Gastrocnemius medialis (tissue), 4 donors: ENCODE measurements around the gene SPPL2A. TPM values are rescaled to one million over a fixed set of nuclear protein-coding genes. Genes with fewer than 3 reads are reported as not detected.

Experiments
- ATAC-seq, 2 donors: fragments of 150-250 bp; one replicate each; pipeline ENCODE4 v1.9.1; 2016
- DNase-seq, 2 donors: peaks; one replicate each; pipeline ENCODE4 v3.0.0-alpha.2; 2019
- H3K27ac ChIP-seq, 4 donors: fragments of 200-600 bp; sonication (generic); 1 replicate in 1 of 4; 2 replicates in 3 of 4; pipeline ENCODE4 v1.5.1; 2016 to 2018; ENCODE audit warnings: mild to moderate bottlenecking in 2 of 4, moderate library complexity in 1 of 4
- H3K27me3 ChIP-seq, 3 donors: fragments of 200-600 bp; sonication (generic) in 2 of 3; 1 replicate in 1 of 3; 2 replicates in 2 of 3; pipeline versions ENCODE4 v1.5.1 to v1.6.0; 2016 to 2019; ENCODE audit warnings: mild to moderate bottlenecking in 1 of 3, moderate library complexity in 1 of 3
- H3K36me3 ChIP-seq, 2 donors: fragments of 200-600 bp; sonication (generic) in 1 of 2; one replicate each; pipeline ENCODE4 v1.5.1; 2017 to 2018
- H3K4me1 ChIP-seq, 2 donors: fragments of 200-600 bp; sonication (generic) in 1 of 2; one replicate each; pipeline ENCODE4 v1.5.1; 2016 to 2017; ENCODE audit warnings: mild to moderate bottlenecking in 2 of 2
- H3K4me3 ChIP-seq, 4 donors: fragments of 200-600 bp; sonication (generic) in 3 of 4; 1 replicate in 1 of 4; 2 replicates in 3 of 4; pipeline ENCODE4 v1.5.1; 2016 to 2019; ENCODE audit warnings: mild to moderate bottlenecking in 2 of 4
- H3K9me3 ChIP-seq, 3 donors: fragments of 200-600 bp; sonication (generic) in 2 of 3; 1 replicate in 1 of 3; 2 replicates in 2 of 3; pipeline ENCODE4 v1.5.1; 2016 to 2019
- POLR2A ChIP-seq, 2 donors: fragments of 450-650 bp; IDR thresholded peaks; one replicate each; pipeline ENCODE4 v1.6.1; 2017; ENCODE audit warnings: antibody characterized with exemption in 2 of 2, mild to moderate bottlenecking in 2 of 2, moderate library complexity in 2 of 2
- in situ Hi-C, 4 donors: fragments of 200-750 bp; cut with MboI; loops; one replicate each; pipeline versions ENCODE4 v1.15.0 to v1.8.0; 2017; ENCODE audit warnings: low sequenced_read_pairs in 4 of 4
- intact Hi-C: fragments of 100-400 bp; cut with DNase I; formaldehyde crosslinking; loops from one replicate; pipeline ENCODE4 v1.15.1; 2023; ENCODE audit warnings: low total_unique reads
- total RNA-seq, 4 donors: library from RNA; depleted of rRNA; stranded (reverse); fragments of >200 nt; gene quantifications; one replicate each; pipeline versions ENCODE4 v1.1.0 to v1.2.3, GENCODE V29; 2016
- TF ChIP-seq, protein P1 (sequence below), 5 experiments: fragments of 450-650 bp in 3 of 5; fragments of 200-600 bp in 2 of 5; sonication (generic) in 2 of 5; IDR thresholded peaks in 4 of 5; conservative IDR thresholded peaks in 1 of 5; 1 replicate in 4 of 5; 2 replicates in 1 of 5; pipeline ENCODE4 v1.5.1; 2016 to 2019; ENCODE audit warnings: antibody characterized with exemption in 5 of 5, mild to moderate bottlenecking in 3 of 5, moderate library complexity in 3 of 5

The SPPL2A gene
- total RNA-seq, 4 donors from 2014 or later: 577 to 774 (median 620) TPM

- Histone ChIP-seq H3K27ac (peak overlapping the region; percentile 93 to 98 (median 97)), H3K4me3 (peak overlapping the region; percentile 67 to 81 (median 74)), H3K27me3 (no peaks in the 10 kb centered on the region), H3K9me3 (no peaks in the 10 kb centered on the region), H3K4me1 (peaks cover 44 to 52% of the 10 kb centered on the region in 2 donors), H3K36me3 (no peaks in the 10 kb centered on the region)
- intact Hi-C loops (loop anchor here (1.0 to 10.0 kb wide), 4 partner anchors 57 to 410 kb away; partner anchors contain the start of genes GABPB1 and TRPM7), in situ Hi-C loops (loop anchor here in 2 of 4 donors (5.0 to 10.0 kb wide), 2 partner anchors 80 to 108 kb away; partner anchors contain the start of gene TRPM7 (in 1 of the 2))
- DNase-seq (no peak), ATAC-seq (peak in 1 of 2 donors; percentile 4)
- TF ChIP-seq, protein P1, sequence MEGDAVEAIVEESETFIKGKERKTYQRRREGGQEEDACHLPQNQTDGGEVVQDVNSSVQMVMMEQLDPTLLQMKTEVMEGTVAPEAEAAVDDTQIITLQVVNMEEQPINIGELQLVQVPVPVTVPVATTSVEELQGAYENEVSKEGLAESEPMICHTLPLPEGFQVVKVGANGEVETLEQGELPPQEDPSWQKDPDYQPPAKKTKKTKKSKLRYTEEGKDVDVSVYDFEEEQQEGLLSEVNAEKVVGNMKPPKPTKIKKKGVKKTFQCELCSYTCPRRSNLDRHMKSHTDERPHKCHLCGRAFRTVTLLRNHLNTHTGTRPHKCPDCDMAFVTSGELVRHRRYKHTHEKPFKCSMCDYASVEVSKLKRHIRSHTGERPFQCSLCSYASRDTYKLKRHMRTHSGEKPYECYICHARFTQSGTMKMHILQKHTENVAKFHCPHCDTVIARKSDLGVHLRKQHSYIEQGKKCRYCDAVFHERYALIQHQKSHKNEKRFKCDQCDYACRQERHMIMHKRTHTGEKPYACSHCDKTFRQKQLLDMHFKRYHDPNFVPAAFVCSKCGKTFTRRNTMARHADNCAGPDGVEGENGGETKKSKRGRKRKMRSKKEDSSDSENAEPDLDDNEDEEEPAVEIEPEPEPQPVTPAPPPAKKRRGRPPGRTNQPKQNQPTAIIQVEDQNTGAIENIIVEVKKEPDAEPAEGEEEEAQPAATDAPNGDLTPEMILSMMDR (IDR thresholded peaks at IDR 0.05 in 4 of 5, conservative IDR thresholded peaks at IDR 0.05 in 1 of 5): no peak
- TF ChIP-seq POLR2A (IDR thresholded peaks at IDR 0.05): no peak
Measured at GRCh38 chr15:50764461-50765194, 878 bp downstream of the SPPL2A start.

GRCh38 chr15:50758712-50759205, 6.7 kb downstream of the SPPL2A start:
- peak overlapping the region; percentile 60 to 98 (median 94) for H3K27ac ChIP-seq

GRCh38 chr15:50753463-50753862, 12.0 kb downstream of the SPPL2A start:
- H3K4me3 ChIP-seq: no peak overlapping the region
- TF ChIP-seq, protein P1 (IDR thresholded peaks at IDR 0.05 in 4 of 5, conservative IDR thresholded peaks at IDR 0.05 in 1 of 5): no peak
- no peak for TF ChIP-seq POLR2A (IDR thresholded peaks at IDR 0.05)
- no peaks in the 10 kb centered on the region for H3K9me3 ChIP-seq
- in situ Hi-C loops (loop anchor here in 1 of 4 donors (10.0 kb wide), 1 partner anchor 69 kb away; the partner anchor contains the start of gene TRPM7), intact Hi-C loops (no loop called here)
- peaks cover 0 to 5% of the 10 kb centered on the region in 2 donors for H3K36me3 ChIP-seq
- DNase-seq: no peak
- H3K27ac ChIP-seq: peak overlapping the region in 3 of 4 donors; percentile 19 to 58 (median 26)
- ATAC-seq: no peak
- H3K27me3 ChIP-seq: no peaks in the 10 kb centered on the region
- peaks cover 43 to 72% of the 10 kb centered on the region in 2 donors for H3K4me1 ChIP-seq

More at GRCh38 chr15:50758712-50759205, 6.7 kb downstream of the SPPL2A start:
- Histone ChIP-seq H3K27me3 (no peaks in the 10 kb centered on the region), H3K36me3 (no peaks in the 10 kb centered on the region), H3K4me1 (peaks cover 51 to 70% of the 10 kb centered on the region in 2 donors), H3K9me3 (no peaks in the 10 kb centered on the region), H3K4me3 (no peak overlapping the region)
- TF ChIP-seq, protein P1 (IDR thresholded peaks at IDR 0.05 in 4 of 5, conservative IDR thresholded peaks at IDR 0.05 in 1 of 5): no peak
- no peak for TF ChIP-seq POLR2A (IDR thresholded peaks at IDR 0.05)
- intact Hi-C loops (no loop called here), in situ Hi-C loops (loop anchor here in 1 of 4 donors (5.0 to 10.0 kb wide), 2 partner anchors 74 to 119 kb away; partner anchors contain the start of gene TRPM7)
- ATAC-seq (peak in 1 of 2 donors; percentile 55), DNase-seq (no peak)

- no peak for ATAC-seq
- no peaks in the 10 kb centered on the region for H3K9me3 ChIP-seq
- no peak overlapping the region for H3K4me3 ChIP-seq
- TF ChIP-seq POLR2A (IDR thresholded peaks at IDR 0.05): no peak
- TF ChIP-seq, protein P1 (IDR thresholded peaks at IDR 0.05 in 4 of 5, conservative IDR thresholded peaks at IDR 0.05 in 1 of 5): no peak
- in situ Hi-C loops: loop anchor here in 1 of 4 donors (10.0 kb wide), 1 partner anchor 67 kb away; the partner anchor contains the start of gene TRPM7
- H3K36me3 ChIP-seq: peaks cover 0 to 21% of the 10 kb centered on the region in 2 donors
- intact Hi-C loops: no loop called here
- H3K4me1 ChIP-seq: peaks cover 43 to 61% of the 10 kb centered on the region in 2 donors
- peak overlapping the region in 3 of 4 donors; percentile 23 to 58 (median 35) for H3K27ac ChIP-seq
- no peak for DNase-seq
- no peaks in the 10 kb centered on the region for H3K27me3 ChIP-seq
Measured at GRCh38 chr15:50751394-50751793, 14.1 kb downstream of the SPPL2A start.
